GM06990 (cell line): ENCODE data around the gene CRYBA4.

ENCODE experiments used
- DNase-seq: peaks from one replicate; pipeline ENCODE4 v3.0.0-alpha.2; 2011; ENCODE audit not compliant: insufficient read length; ENCODE audit errors: extremely low read depth
- H3K27me3 ChIP-seq: replicated peaks from 2 replicates; pipeline ENCODE4 v1.6.0; 2011; ENCODE audit warnings: low read length; ENCODE audit not compliant: control insufficient read depth, insufficient read depth
- H3K36me3 ChIP-seq: 2 replicates; pipeline ENCODE4 v1.5.1; 2011; ENCODE audit warnings: low read length; ENCODE audit not compliant: control insufficient read depth, insufficient read depth
- H3K4me3 ChIP-seq: replicated peaks from 2 replicates; pipeline ENCODE4 v1.5.1; 2011; ENCODE audit warnings: low read depth, mild to moderate bottlenecking, control low read depth, low read length
- TF ChIP-seq, protein P1 (sequence below): IDR thresholded peaks from 2 replicates; pipeline ENCODE4 v1.5.1; 2011; ENCODE audit warnings: low read length, control low read depth, mild to moderate bottlenecking, inconsistent platforms; ENCODE audit not compliant: insufficient read depth, poor library complexity, severe bottlenecking

The CRYBA4 gene

GRCh38 chr22:26579331-26579886 is 42.4 kb upstream of the CRYBA4 start:
- Histone ChIP-seq H3K4me3 (peak overlapping the region; percentile 12; the same call in 1 of the 2 replicates), H3K27me3 (no peaks in the 10 kb centered on the region), H3K36me3 (no peaks in the 10 kb centered on the region; the same call in 1 of the 2 replicates)
- peak; percentile 79 for DNase-seq
- TF ChIP-seq, protein P1, sequence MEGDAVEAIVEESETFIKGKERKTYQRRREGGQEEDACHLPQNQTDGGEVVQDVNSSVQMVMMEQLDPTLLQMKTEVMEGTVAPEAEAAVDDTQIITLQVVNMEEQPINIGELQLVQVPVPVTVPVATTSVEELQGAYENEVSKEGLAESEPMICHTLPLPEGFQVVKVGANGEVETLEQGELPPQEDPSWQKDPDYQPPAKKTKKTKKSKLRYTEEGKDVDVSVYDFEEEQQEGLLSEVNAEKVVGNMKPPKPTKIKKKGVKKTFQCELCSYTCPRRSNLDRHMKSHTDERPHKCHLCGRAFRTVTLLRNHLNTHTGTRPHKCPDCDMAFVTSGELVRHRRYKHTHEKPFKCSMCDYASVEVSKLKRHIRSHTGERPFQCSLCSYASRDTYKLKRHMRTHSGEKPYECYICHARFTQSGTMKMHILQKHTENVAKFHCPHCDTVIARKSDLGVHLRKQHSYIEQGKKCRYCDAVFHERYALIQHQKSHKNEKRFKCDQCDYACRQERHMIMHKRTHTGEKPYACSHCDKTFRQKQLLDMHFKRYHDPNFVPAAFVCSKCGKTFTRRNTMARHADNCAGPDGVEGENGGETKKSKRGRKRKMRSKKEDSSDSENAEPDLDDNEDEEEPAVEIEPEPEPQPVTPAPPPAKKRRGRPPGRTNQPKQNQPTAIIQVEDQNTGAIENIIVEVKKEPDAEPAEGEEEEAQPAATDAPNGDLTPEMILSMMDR: no peak

DNA sequence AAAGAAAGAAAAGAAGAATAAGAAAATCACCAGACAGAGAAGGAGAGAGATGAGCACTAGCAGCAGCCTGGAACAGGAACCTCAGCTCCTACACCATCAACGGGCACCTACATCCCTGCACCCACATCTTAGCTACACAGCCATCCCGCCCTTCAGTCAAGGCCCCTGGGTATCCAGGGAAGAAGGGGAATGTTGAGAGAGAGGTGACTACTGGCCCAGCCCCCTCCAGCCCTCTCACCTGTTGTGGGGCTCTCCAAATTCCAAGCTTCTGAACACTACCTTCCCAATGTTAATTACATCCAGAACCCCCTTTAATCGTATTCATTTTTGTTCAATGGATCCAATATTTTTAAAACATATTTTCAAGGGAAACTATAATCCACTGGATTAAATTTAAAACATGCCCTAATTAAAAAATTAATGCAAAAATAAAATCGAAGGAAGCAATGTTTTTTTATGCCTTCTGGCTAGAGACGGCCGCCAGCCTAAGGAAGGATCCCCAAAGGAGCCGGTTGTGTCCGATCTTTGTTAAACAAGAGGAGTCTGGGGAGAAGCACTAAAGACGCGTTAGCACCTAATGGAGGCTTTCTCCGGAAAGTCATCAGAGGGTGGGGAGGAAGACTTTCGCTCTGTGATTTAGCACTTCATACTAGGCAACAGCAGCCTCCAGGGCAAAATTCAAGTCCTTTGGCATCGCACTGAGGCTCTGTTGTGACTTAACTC is 41.4 kb upstream of the CRYBA4 start:
- Histone ChIP-seq H3K36me3 (no peaks in the 10 kb centered on the region; the same call in 1 of the 2 replicates), H3K4me3 (no peak overlapping the region)
- TF ChIP-seq, protein P1: no peak

DNA sequence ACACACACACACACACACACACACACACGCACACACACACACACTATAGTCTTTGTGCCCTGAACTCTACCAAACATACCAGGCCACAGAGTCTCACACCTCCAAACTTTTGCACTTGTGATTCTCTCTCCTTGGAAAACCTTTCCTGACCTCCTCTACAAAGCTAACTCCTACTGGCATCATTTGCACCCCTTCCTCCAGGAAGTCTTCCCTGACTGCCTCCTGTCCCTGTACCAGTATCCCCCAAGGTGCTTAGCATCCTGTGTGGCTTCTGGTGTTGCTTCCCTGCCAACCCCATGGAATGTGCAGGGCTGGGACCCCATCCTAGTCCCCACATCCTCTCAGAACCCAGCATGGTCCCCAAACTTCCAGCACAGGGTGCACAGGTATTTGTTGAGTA is 40.7 kb upstream of the CRYBA4 start:
- no peaks in the 10 kb centered on the region; the same call in 1 of the 2 replicates for H3K36me3 ChIP-seq
- TF ChIP-seq, protein P1: no peak
- no peak overlapping the region for H3K4me3 ChIP-seq
- no peaks in the 10 kb centered on the region for H3K27me3 ChIP-seq
- DNase-seq: no peak

More for the DNA sequence above, 41.4 kb upstream of the CRYBA4 start:
- no peaks in the 10 kb centered on the region for H3K27me3 ChIP-seq
- no peak for DNase-seq

- no peak overlapping the region for H3K4me3 ChIP-seq
- TF ChIP-seq, protein P1: no peak
- DNase-seq: no peak
These were observed 40.1 kb upstream of the CRYBA4 start for GRCh38 chr22:26581633-26582168.

DNA sequence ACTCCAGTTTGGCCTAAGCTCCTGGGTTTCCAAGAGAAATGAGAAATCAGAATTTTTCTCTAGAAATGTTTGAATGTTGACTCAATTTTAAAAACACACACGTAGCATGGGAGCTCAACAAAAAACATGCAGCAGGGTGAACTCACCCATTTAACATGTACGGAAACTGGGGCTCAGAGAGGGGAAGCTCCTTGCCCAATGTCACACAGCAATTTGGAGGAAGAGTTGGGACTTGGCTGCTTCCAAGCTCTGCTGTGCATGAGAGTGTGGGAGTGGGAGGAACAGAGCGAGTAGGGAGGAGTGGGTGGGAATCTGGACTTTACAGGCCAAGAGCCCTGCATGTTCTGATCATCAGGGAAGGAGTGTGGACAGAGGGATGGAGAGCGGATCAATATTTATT is 37.8 kb upstream of the CRYBA4 start:
- DNase-seq: no peak
- TF ChIP-seq, protein P1: no peak
- H3K4me3 ChIP-seq: no peak overlapping the region
- H3K36me3 ChIP-seq: peaks cover 2% of the 10 kb centered on the region
- H3K27me3 ChIP-seq: no peaks in the 10 kb centered on the region

More at GRCh38 chr22:26581633-26582168, 40.1 kb upstream of the CRYBA4 start:
- peaks cover 2% of the 10 kb centered on the region for H3K36me3 ChIP-seq
- H3K27me3 ChIP-seq: no peaks in the 10 kb centered on the region
